NCI-H2227 (cell line): ENCODE results near the gene PLAC8.
A peak's percentile ranks its signal among the peaks of the same experiment; 100 is the strongest.
"Not testable (repeated sequence)": the region's sequence is repeated elsewhere in the genome, so short reads cannot be mapped to it uniquely, and the experiment has no call there.

Experiments
- DNase-seq: peaks from one replicate; lab custom pipeline; 2025; ENCODE audit not compliant: unreplicated experiment; lab: John Stamatoyannopoulos, UW

PLAC8 gene, protein sequence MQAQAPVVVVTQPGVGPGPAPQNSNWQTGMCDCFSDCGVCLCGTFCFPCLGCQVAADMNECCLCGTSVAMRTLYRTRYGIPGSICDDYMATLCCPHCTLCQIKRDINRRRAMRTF

DNA sequence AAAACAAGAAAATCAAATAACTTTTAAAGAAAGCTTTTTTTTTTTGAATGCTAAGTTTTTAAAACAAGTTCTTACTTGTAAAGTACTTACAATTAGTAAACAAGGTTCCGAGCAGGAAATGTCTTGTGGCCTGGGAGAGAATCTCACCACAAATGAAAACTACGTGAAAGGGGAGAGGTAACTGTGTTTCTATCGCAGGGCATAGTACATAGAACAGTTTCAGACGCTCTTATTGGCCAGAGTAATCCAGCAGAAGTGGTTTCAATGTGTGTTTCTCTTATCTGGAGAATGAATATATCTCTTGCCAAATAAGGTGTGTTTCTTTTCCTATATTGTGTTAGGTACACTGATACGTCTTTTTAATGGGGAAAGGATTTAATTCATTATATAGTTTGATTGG, at the start of gene PLAC8:
TSS of gene PLAC8 (minus strand) at position 154 of the 400 bp plus-strand sequence. CDS start 6,808 bp downstream, outside the sequence.
- no peak for DNase-seq

DNA sequence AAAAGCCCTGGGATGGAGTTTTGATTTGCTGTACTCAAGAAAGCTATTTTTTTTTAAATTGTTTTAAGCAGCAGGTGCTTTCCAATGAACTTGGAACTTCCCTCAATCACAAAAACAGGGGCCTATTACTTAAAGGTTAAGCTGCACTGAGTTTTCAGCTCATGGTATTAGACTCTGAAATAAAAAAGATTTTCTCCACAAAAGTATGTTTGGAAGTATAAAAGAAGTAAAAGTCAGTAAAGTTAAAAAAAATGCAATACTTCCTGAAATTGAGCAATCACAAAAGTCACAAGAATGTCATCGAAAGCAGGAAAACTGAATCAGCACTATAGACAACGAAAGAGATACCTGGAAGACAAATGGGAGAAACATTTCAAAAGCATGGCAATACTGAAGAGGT, 38.9 kb upstream of the PLAC8 start:
- DNase-seq, result no peak

DNA sequence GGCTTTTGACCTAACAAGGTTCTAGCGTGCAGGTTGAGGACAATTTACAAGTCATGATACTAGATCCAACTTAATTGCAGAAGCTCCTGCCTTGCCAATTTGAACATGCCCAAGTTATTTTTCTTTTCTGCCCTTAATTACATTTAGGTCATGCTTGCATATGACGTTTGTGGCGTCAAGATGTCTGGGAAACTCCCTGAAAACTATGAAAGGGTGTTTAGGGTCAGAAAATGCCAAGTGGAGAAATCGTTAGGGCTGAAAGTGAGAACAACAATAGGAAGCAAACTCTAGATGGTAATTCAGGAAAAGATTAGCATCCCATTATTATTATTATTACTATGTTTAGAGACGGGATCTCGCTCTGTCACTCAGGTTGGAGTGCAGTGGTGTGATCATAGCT, 38.2 kb upstream of the PLAC8 start:
- peak; percentile 83 for DNase-seq

GRCh38 chr4:83151651-83152050, 37.1 kb upstream of the PLAC8 start:
- DNase-seq, result no peak

DNA sequence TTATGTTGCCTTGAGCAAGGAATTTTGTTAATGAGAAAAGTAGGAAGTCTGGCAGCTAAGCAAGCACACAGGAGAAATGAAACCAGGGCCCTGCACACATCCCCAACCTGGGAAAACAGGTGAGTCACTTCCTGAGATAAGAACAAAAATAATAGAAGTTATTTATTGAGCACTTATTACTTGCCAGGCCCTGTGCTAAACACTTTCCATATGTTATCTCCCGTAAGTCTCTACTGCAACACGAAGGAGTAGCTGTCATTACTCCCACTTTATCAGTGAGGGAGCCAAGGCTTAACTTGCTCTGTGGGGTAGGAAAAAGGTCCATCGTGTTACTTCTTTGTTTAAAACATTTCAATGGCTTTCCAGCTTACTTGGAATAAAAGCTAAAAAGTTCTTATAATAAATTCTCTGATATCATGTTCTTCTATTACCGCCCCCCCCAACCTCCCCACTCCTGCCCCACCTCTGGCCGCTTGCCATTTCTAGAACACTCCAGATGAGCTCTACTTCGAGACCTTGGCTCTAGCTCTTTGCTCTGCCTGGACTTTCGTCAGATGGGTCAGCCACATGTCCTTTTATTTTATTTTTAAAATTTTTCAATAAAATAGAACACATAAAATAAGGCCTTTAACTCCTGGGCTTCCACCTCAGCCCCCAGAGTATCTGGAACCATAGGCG, 36.3 kb upstream of the PLAC8 start:
- DNase-seq, result no peak

DNA sequence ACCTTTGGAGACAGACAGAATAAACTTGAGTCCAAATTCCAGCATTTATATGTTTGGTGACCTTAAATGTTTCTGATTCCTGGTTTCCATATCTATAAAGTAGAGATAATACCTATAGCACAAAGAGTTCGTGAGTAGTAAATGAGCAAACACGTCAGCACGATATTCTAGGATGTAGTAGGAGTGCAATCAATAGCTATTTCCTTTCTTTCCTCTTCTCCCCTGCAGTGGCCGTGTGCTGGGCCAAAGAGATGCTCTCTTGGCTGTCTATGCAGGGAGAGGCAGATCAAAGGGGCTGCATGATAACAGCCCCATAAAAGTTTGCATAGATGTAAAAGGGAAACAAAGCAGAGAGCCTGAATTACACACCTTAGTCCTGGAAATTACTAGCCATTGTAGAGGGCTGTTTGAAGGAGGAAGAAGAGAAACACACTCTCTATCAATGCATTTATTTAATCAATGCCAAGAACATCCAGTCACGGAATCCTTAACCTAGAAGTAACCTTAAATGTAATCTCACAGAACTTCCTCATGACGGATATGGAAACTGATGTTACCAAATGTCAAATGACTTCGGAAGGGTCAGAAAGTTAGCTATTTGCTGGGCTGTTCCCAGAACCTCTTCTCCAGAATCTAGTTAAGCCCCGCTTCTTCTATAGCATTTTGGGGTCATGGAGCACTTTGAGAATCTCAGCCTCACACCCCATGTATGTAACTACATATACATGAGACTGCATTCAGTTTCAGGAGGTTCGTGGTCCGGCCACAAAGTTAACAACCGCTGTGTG, 35.5 kb upstream of the PLAC8 start:
- DNase-seq, result no peak

GRCh38 chr4:83146841-83147240, 32.3 kb upstream of the PLAC8 start:
- DNase-seq, result no peak

DNA sequence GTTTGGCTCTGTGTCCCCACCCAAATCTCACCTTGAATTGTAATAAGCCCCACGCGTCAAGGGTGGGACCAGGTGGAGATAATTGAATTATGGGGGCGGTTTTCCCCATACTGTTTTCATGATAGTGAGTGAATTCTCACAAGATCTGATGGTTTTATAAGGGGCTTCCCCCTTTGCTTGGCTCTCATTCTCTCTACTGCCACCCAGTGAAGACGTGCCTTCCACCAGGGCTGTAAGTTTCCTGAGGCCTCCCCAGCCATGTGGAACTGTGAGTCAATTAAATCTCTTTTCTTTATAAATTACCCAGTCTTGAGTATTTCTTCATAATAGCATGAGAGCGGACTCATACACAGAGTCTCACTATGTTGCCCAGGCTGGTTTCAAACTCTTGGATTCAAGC, 31.2 kb upstream of the PLAC8 start:
- DNase-seq, result not testable (repeated sequence)

GRCh38 chr4:83139514-83140156, 25.1 kb upstream of the PLAC8 start:
- DNase-seq, result no peak

- DNase-seq, result no peak
These were observed 24.4 kb upstream of the PLAC8 start for GRCh38 chr4:83138946-83139345.

- DNase-seq, result no peak
These were observed 17.5 kb upstream of the PLAC8 start for GRCh38 chr4:83132065-83132464.

- DNase-seq, result no peak
These were observed 14.7 kb upstream of the PLAC8 start for GRCh38 chr4:83129264-83129663.

GRCh38 chr4:83128240-83128929, 13.9 kb upstream of the PLAC8 start:
- DNase-seq, result no peak

DNA sequence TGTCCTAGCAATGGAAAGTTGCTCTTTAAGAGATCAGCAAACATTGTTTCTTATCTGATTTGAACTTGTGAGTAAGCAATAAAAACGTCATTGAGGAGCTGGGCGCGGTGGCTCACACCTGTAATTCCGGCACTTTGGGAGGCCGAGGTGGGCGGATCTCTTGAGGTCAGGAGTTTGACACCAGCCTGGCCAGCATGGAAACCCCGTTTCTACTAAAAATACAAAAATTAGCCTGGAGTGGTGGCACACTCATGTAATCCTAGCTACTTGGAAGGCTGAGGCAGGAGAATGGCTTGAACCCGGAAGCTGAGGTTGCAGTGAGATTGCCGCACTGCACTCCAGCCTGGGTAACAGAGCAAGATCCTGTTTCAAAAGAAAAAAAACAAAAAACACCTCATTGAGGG, 11.2 kb upstream of the PLAC8 start:
- DNase-seq, result no peak

- no peak for DNase-seq
These were observed 9.7 kb upstream of the PLAC8 start for GRCh38 chr4:83124111-83124780.

DNA sequence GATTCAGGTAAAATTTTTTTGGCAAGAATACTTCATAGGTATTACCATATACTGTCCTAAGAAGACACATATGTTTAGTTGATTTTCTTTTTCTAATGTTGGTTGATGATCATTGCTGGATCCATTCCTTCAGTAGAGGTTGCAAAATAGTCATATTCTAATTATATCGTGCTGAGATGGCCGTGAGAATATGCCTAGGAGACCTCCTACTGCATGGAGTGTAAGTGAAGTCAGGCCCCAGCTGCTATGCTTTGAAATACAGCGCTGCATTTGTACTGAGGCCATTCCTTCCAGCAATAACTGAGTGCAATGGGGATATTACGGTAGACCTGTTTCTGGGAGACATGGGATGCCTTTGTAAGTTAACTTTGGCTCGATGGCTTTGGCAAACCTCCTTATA, 6.7 kb upstream of the PLAC8 start:
- no peak for DNase-seq

DNA sequence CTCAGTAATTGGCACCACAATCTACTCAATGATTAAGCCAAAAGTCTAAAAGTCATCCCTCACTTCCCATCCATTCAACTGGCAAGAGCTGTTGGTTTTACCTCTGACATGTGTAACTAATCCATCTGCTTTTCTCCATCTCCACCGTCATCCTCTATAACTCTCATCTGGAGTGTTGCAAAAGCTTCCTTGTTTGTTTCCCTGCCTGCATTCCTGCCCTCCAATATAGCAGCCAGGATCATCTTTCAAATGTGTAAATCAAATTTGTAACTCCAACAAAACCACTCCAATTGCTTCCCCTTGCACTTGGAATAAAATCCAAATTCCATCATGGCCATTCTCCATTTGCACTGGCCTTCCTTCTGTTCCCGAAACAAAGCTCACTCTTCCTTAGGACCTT, 4.3 kb upstream of the PLAC8 start:
- no peak for DNase-seq

- no peak for DNase-seq
These were observed 1.2 kb upstream of the PLAC8 start for GRCh38 chr4:83115656-83116285.

GRCh38 chr4:83115000-83115399, 471 bp upstream of the PLAC8 start:
- DNase-seq, result no peak

- no peak for DNase-seq
These were observed 1.1 kb downstream of the PLAC8 start for GRCh38 chr4:83113429-83113786.
